Activated T-cell treated with anti-CD3 and anti-CD28 coated beads, Interleukin-2, amount 50 U/mL, for 72 hours (primary cell): Measurements from ENCODE around the gene TMEM175. TPM values are rescaled to one million over a fixed set of nuclear protein-coding genes. Genes with fewer than 3 reads are reported as not detected.
"Not testable (repeated sequence)": the region's sequence is repeated elsewhere in the genome, so short reads cannot be mapped to it uniquely, and the experiment has no call there.

Experiments used
- ATAC-seq, 2 donors: fragments of 150-1000 bp; cut with Tn5 transposase; replicated peaks in 1 of 2; 2 replicates each; pipeline ENCODE4 v1.10.0; 2021; ENCODE audit warnings: moderate library complexity in 2 of 2, mild to moderate bottlenecking in 1 of 2
- DNase-seq, 2 donors: peaks; one replicate each; pipeline ENCODE4 v3.0.0; 2021 to 2022; ENCODE audit warnings: mixed read lengths in 1 of 2
- H3K27ac Mint-ChIP-seq: one replicate; pipeline ENCODE4 v1.8.0; 2022; ENCODE audit warnings: mild to moderate bottlenecking, moderate library complexity, mixed read lengths
- H3K27me3 Mint-ChIP-seq: one replicate; pipeline ENCODE4 v1.8.0; 2022; ENCODE audit warnings: low read depth, mixed read lengths
- H3K36me3 Mint-ChIP-seq, 2 donors: one replicate each; pipeline ENCODE4 v1.8.0; 2022; ENCODE audit warnings: mixed read lengths in 2 of 2, mild to moderate bottlenecking in 1 of 2; ENCODE audit not compliant: insufficient read depth in 2 of 2
- H3K4me1 Mint-ChIP-seq: one replicate; pipeline ENCODE4 v1.8.0; 2022; ENCODE audit warnings: low read depth, mixed read lengths
- H3K4me3 Mint-ChIP-seq, 2 donors: one replicate each; pipeline ENCODE4 v1.8.0; 2022; ENCODE audit warnings: mild to moderate bottlenecking in 2 of 2, mixed read lengths in 2 of 2, moderate library complexity in 2 of 2
- H3K9me3 Mint-ChIP-seq, 2 donors: one replicate each; pipeline ENCODE4 v1.8.0; 2022; ENCODE audit warnings: mixed read lengths in 2 of 2
- total RNA-seq, 2 donors: library from RNA; stranded (reverse); gene quantifications; one replicate each; pipeline ENCODE4 v1.2.3, GENCODE V29; 2022

TMEM175 gene
- total RNA-seq, 2 donors from 2014 or later, result 21.0 to 22.0 TPM

GRCh38 chr4:996030-996996, 64.1 kb downstream of the TMEM175 start:
- H3K4me3 Mint-ChIP-seq, result no peak overlapping the region

GRCh38 chr4:996997-997374, 64.7 kb downstream of the TMEM175 start:
- H3K9me3 Mint-ChIP-seq, result no peaks in the 10 kb centered on the region
- no peak overlapping the region for H3K27ac Mint-ChIP-seq
- DNase-seq (no peak), ATAC-seq (no peak)
- no peak overlapping the region for H3K4me3 Mint-ChIP-seq
- peaks cover 24% of the 10 kb centered on the region for H3K27me3 Mint-ChIP-seq
- H3K36me3 Mint-ChIP-seq, result no peaks in the 10 kb centered on the region
- no peaks in the 10 kb centered on the region for H3K4me1 Mint-ChIP-seq

More at GRCh38 chr4:996030-996996, 64.1 kb downstream of the TMEM175 start:
- DNase-seq (no peak), ATAC-seq (no peak)
- Mint-ChIP-seq H3K27me3 (peaks cover 24% of the 10 kb centered on the region), H3K36me3 (no peaks in the 10 kb centered on the region), H3K9me3 (no peaks in the 10 kb centered on the region), H3K27ac (no peak overlapping the region), H3K4me1 (no peaks in the 10 kb centered on the region)

GRCh38 chr4:997375-998071, 65.3 kb downstream of the TMEM175 start:
- ATAC-seq (peak; percentile 34 to 43), DNase-seq (no peak)
- Mint-ChIP-seq H3K27ac (no peak overlapping the region), H3K4me3 (peak overlapping the region in 1 of 2 donors; percentile 12), H3K27me3 (peaks cover 24% of the 10 kb centered on the region), H3K9me3 (no peaks in the 10 kb centered on the region), H3K4me1 (no peaks in the 10 kb centered on the region), H3K36me3 (no peaks in the 10 kb centered on the region)

- H3K27me3 Mint-ChIP-seq, result peaks cover 24% of the 10 kb centered on the region
- no peaks in the 10 kb centered on the region for H3K36me3 Mint-ChIP-seq
- DNase-seq, result no peak
- no peaks in the 10 kb centered on the region for H3K4me1 Mint-ChIP-seq
- no peak for ATAC-seq
- H3K9me3 Mint-ChIP-seq, result no peaks in the 10 kb centered on the region
- H3K27ac Mint-ChIP-seq, result no peak overlapping the region
- peak overlapping the region in 1 of 2 donors; percentile 12 for H3K4me3 Mint-ChIP-seq
Measured at GRCh38 chr4:998096-998691, 65.9 kb downstream of the TMEM175 start.

- ATAC-seq, H3K36me3 Mint-ChIP-seq, DNase-seq, H3K27ac Mint-ChIP-seq, H3K4me1 Mint-ChIP-seq, H3K9me3 Mint-ChIP-seq, H3K4me3 Mint-ChIP-seq: not testable (repeated sequence)
- peaks cover 24% of the 10 kb centered on the region for H3K27me3 Mint-ChIP-seq
Measured at GRCh38 chr4:999240-999863, 67.1 kb downstream of the TMEM175 start.

- no peaks in the 10 kb centered on the region for H3K36me3 Mint-ChIP-seq
- DNase-seq (no peak), ATAC-seq (no peak)
- H3K27me3 Mint-ChIP-seq, result peaks cover 24% of the 10 kb centered on the region
- H3K4me1 Mint-ChIP-seq, result no peaks in the 10 kb centered on the region
- H3K27ac Mint-ChIP-seq, result no peak overlapping the region
- H3K4me3 Mint-ChIP-seq, result no peak overlapping the region
- H3K9me3 Mint-ChIP-seq, result no peaks in the 10 kb centered on the region
Measured at GRCh38 chr4:999882-1000425, 67.7 kb downstream of the TMEM175 start.

GRCh38 chr4:1000686-1001260, 68.5 kb downstream of the TMEM175 start:
- no peak for ATAC-seq
- H3K9me3 Mint-ChIP-seq, result no peaks in the 10 kb centered on the region
- H3K4me3 Mint-ChIP-seq, result no peak overlapping the region
- no peak overlapping the region for H3K27ac Mint-ChIP-seq
- no peaks in the 10 kb centered on the region for H3K4me1 Mint-ChIP-seq
- peaks cover 24% of the 10 kb centered on the region for H3K27me3 Mint-ChIP-seq
- DNase-seq, result no peak
- H3K36me3 Mint-ChIP-seq, result no peaks in the 10 kb centered on the region

GRCh38 chr4:1001561-1002130, 69.4 kb downstream of the TMEM175 start:
- no peaks in the 10 kb centered on the region for H3K36me3 Mint-ChIP-seq
- no peak overlapping the region for H3K4me3 Mint-ChIP-seq
- H3K4me1 Mint-ChIP-seq, result no peaks in the 10 kb centered on the region
- DNase-seq (no peak), ATAC-seq (no peak)
- H3K9me3 Mint-ChIP-seq, result no peaks in the 10 kb centered on the region
- no peak overlapping the region for H3K27ac Mint-ChIP-seq
- H3K27me3 Mint-ChIP-seq, result peaks cover 25% of the 10 kb centered on the region

- H3K36me3 Mint-ChIP-seq, result no peaks in the 10 kb centered on the region
- H3K27me3 Mint-ChIP-seq, result peaks cover 25% of the 10 kb centered on the region
- no peak for DNase-seq
- H3K4me3 Mint-ChIP-seq, result no peak overlapping the region
- peak in 1 of 2 donors; percentile 7 for ATAC-seq
- H3K9me3 Mint-ChIP-seq, result peaks cover 0 to 3% of the 10 kb centered on the region in 2 donors
- no peaks in the 10 kb centered on the region for H3K4me1 Mint-ChIP-seq
- no peak overlapping the region for H3K27ac Mint-ChIP-seq
Measured at GRCh38 chr4:1002131-1002630, 69.9 kb downstream of the TMEM175 start.

- DNase-seq (no peak), ATAC-seq (peak in 1 of 2 donors; percentile 13)
- no peaks in the 10 kb centered on the region for H3K36me3 Mint-ChIP-seq
- no peak overlapping the region for H3K4me3 Mint-ChIP-seq
- H3K4me1 Mint-ChIP-seq, result no peaks in the 10 kb centered on the region
- H3K9me3 Mint-ChIP-seq, result peaks cover 0 to 3% of the 10 kb centered on the region in 2 donors
- H3K27me3 Mint-ChIP-seq, result peaks cover 30% of the 10 kb centered on the region
- no peak overlapping the region for H3K27ac Mint-ChIP-seq
Measured at GRCh38 chr4:1002631-1003251, 70.5 kb downstream of the TMEM175 start.

- Mint-ChIP-seq H3K4me1 (no peaks in the 10 kb centered on the region), H3K9me3 (peaks cover 0 to 3% of the 10 kb centered on the region in 2 donors), H3K36me3 (no peaks in the 10 kb centered on the region), H3K27ac (no peak overlapping the region), H3K27me3 (peaks cover 30% of the 10 kb centered on the region), H3K4me3 (peak overlapping the region in 1 of 2 donors; percentile 31)
- DNase-seq (no peak), ATAC-seq (peak in 1 of 2 donors; percentile 12)
Measured at GRCh38 chr4:1003271-1004070, 71.2 kb downstream of the TMEM175 start.
